IPS DF 6.9 (cell line): ENCODE measurements around the gene PSME3IP1.

Experiments used
- DNase-seq: peaks from one replicate; pipeline ENCODE4 v3.0.0-alpha.2; 2013; ENCODE audit warnings: low read depth, low spot score
- H3K27ac ChIP-seq: one replicate; pipeline ENCODE4 v1.5.1; 2013; ENCODE audit warnings: low read length, control low read depth
- H3K27me3 ChIP-seq: 2 replicates; pipeline ENCODE4 v1.6.1; 2013; ENCODE audit warnings: mild to moderate bottlenecking, low read length; ENCODE audit not compliant: control insufficient read depth, insufficient read depth
- H3K36me3 ChIP-seq: 2 replicates; pipeline ENCODE4 v1.6.1; 2013; ENCODE audit warnings: low read length; ENCODE audit not compliant: control insufficient read depth, insufficient read depth
- H3K4me1 ChIP-seq: 2 replicates; pipeline ENCODE4 v1.6.1; 2013; ENCODE audit warnings: low read length; ENCODE audit not compliant: control insufficient read depth, insufficient read depth
- H3K4me3 ChIP-seq: 2 replicates; pipeline ENCODE4 v1.5.1; 2013; ENCODE audit warnings: mild to moderate bottlenecking, low read length
- H3K9me3 ChIP-seq: 2 replicates; pipeline ENCODE4 v1.6.1; 2013; ENCODE audit warnings: low read length, inconsistent platforms; ENCODE audit not compliant: control insufficient read depth, insufficient read depth
- WGBS: extraction: QIAGEN DNeasy Blood & Tissue Kit; methylation state at CpG from one replicate; pipeline ENCODE4 v1.1.7; 2013; ENCODE audit warnings: mixed read lengths, missing lambda C conversion rate; ENCODE audit not compliant: insufficient read length, insufficient coverage; 5-methylcytosine and 5-hydroxymethylcytosine counted together

The PSME3IP1 gene

GRCh38 chr16:57156351-57156703 is 29.5 kb downstream of the PSME3IP1 start:
- 0 out of 2 replicates have a peak, but pooled peaks cover 1% of the 10 kb centered on the region for H3K4me1 ChIP-seq
- H3K9me3 ChIP-seq: no peaks in the 10 kb centered on the region
- H3K27me3 ChIP-seq: no peaks in the 10 kb centered on the region
- H3K4me3 ChIP-seq: no peak overlapping the region
- WGBS: no CpG with 5 or more reads among the region's 4 CpGs
- H3K36me3 ChIP-seq: peaks cover 11% of the 10 kb centered on the region
- H3K27ac ChIP-seq: no peak overlapping the region
- DNase-seq: no peak

- Histone ChIP-seq H3K27me3 (no peaks in the 10 kb centered on the region), H3K4me1 (0 out of 2 replicates have a peak, but pooled peaks cover 1% of the 10 kb centered on the region), H3K4me3 (no peak overlapping the region), H3K9me3 (no peaks in the 10 kb centered on the region), H3K27ac (no peak overlapping the region), H3K36me3 (peaks cover 11% of the 10 kb centered on the region)
- whole genome bisulfite sequencing: no CpG with 5 or more reads among the region's 6 CpGs
- DNase-seq: no peak
Observed at GRCh38 chr16:57155702-57156350, 30.0 kb downstream of the PSME3IP1 start.

GRCh38 chr16:57153841-57154240 is 32.0 kb downstream of the PSME3IP1 start:
- Histone ChIP-seq H3K4me3 (no peak overlapping the region), H3K27me3 (no peaks in the 10 kb centered on the region), H3K36me3 (peaks cover 11% of the 10 kb centered on the region), H3K27ac (no peak overlapping the region), H3K9me3 (no peaks in the 10 kb centered on the region), H3K4me1 (0 out of 2 replicates have a peak, but pooled peaks cover 3% of the 10 kb centered on the region)
- WGBS: no CpG with 5 or more reads among the region's 6 CpGs
- DNase-seq: no peak

GRCh38 chr16:57152096-57153093 is 33.4 kb downstream of the PSME3IP1 start:
- no CpG with 5 or more reads among the region's 4 CpGs for WGBS
- H3K9me3 ChIP-seq: no peaks in the 10 kb centered on the region
- no peaks in the 10 kb centered on the region for H3K27me3 ChIP-seq
- DNase-seq: no peak
- no peak overlapping the region for H3K27ac ChIP-seq
- H3K4me3 ChIP-seq: no peak overlapping the region
- H3K36me3 ChIP-seq: peaks cover 11% of the 10 kb centered on the region
- 0 out of 2 replicates have a peak, but pooled peaks cover 3% of the 10 kb centered on the region for H3K4me1 ChIP-seq

GRCh38 chr16:57151369-57151768 is 34.5 kb downstream of the PSME3IP1 start:
- H3K4me3 ChIP-seq: no peak overlapping the region
- DNase-seq: no peak
- no peaks in the 10 kb centered on the region for H3K27me3 ChIP-seq
- H3K4me1 ChIP-seq: peaks cover 5% of the 10 kb centered on the region
- peaks cover 11% of the 10 kb centered on the region for H3K36me3 ChIP-seq
- H3K27ac ChIP-seq: no peak overlapping the region
- no CpG with 5 or more reads among the region's 2 CpGs for WGBS
- H3K9me3 ChIP-seq: no peaks in the 10 kb centered on the region

GRCh38 chr16:57150682-57151330 is 35.0 kb downstream of the PSME3IP1 start:
- DNase-seq: no peak
- no peaks in the 10 kb centered on the region for H3K9me3 ChIP-seq
- H3K36me3 ChIP-seq: peaks cover 11% of the 10 kb centered on the region
- no peak overlapping the region for H3K27ac ChIP-seq
- peaks cover 7% of the 10 kb centered on the region for H3K4me1 ChIP-seq
- WGBS: no CpG with 5 or more reads among the region's 9 CpGs
- no peak overlapping the region for H3K4me3 ChIP-seq
- no peaks in the 10 kb centered on the region for H3K27me3 ChIP-seq

- H3K27me3 ChIP-seq: no peaks in the 10 kb centered on the region
- H3K27ac ChIP-seq: no peak overlapping the region
- H3K36me3 ChIP-seq: peaks cover 11% of the 10 kb centered on the region
- no peak for DNase-seq
- H3K4me3 ChIP-seq: no peak overlapping the region
- no CpG with 5 or more reads among the region's 10 CpGs for WGBS
- H3K9me3 ChIP-seq: no peaks in the 10 kb centered on the region
- peaks cover 7% of the 10 kb centered on the region for H3K4me1 ChIP-seq
Observed at GRCh38 chr16:57149391-57149790, 36.4 kb downstream of the PSME3IP1 start.

- no peaks in the 10 kb centered on the region for H3K9me3 ChIP-seq
- 0 out of 2 replicates have a peak, but pooled peaks cover 3% of the 10 kb centered on the region for H3K36me3 ChIP-seq
- no peak overlapping the region for H3K27ac ChIP-seq
- no peaks in the 10 kb centered on the region for H3K27me3 ChIP-seq
- peaks cover 7% of the 10 kb centered on the region for H3K4me1 ChIP-seq
- WGBS: no CpG with 5 or more reads among the region's 6 CpGs
- DNase-seq: no peak
- H3K4me3 ChIP-seq: no peak overlapping the region
Observed at GRCh38 chr16:57148481-57148880, 37.4 kb downstream of the PSME3IP1 start.

- Histone ChIP-seq H3K4me3 (no peak overlapping the region), H3K27me3 (no peaks in the 10 kb centered on the region), H3K27ac (no peak overlapping the region), H3K4me1 (peaks cover 7% of the 10 kb centered on the region), H3K9me3 (no peaks in the 10 kb centered on the region), H3K36me3 (0 out of 2 replicates have a peak, but pooled peaks cover under 1% of the 10 kb centered on the region)
- DNase-seq: no peak
- no CpG with 5 or more reads among the region's 14 CpGs for WGBS
Observed at GRCh38 chr16:57147381-57148221, 38.2 kb downstream of the PSME3IP1 start.
